DOHH2 (cell line): ENCODE measurements around the gene TMEM273.

Experiments
- EZH2phosphoT487 ChIP-seq: fragments of 200-600 bp; sonication (generic); IDR thresholded peaks from 2 replicates; pipeline ENCODE4 v1.6.1; 2017; ENCODE audit warnings: borderline replicate concordance, mild to moderate bottlenecking, antibody characterized with exemption, low read length, moderate library complexity, mixed read lengths
- TF ChIP-seq, protein P1 (sequence below): fragments of 200-600 bp; sonication (generic); IDR thresholded peaks from one replicate; pipeline ENCODE4 v1.5.1; 2014; ENCODE audit warnings: antibody characterized with exemption, mild to moderate bottlenecking, low read depth, low read length; ENCODE audit not compliant: poor library complexity, severe bottlenecking

DNA sequence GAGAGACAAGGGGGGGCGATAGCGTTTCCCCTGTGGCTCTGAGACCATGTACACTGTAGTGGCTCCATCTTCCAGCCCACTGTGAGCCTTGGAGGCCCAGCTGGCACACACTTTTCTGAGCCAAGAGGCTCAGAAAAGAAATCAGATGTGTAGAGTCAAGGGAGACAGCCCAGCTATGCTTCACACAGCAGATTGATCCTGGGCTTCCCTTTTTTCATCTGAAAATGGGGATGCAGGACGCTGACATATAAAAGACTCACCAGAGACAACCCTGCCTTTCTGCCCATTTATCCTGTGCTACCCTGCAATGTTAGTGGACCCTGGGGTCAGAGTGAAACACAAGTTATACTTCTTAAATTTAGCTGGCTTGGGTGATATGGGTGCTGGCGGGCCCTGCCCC lies 14.3 kb downstream of the TMEM273 start:
- TF ChIP-seq, protein P1, sequence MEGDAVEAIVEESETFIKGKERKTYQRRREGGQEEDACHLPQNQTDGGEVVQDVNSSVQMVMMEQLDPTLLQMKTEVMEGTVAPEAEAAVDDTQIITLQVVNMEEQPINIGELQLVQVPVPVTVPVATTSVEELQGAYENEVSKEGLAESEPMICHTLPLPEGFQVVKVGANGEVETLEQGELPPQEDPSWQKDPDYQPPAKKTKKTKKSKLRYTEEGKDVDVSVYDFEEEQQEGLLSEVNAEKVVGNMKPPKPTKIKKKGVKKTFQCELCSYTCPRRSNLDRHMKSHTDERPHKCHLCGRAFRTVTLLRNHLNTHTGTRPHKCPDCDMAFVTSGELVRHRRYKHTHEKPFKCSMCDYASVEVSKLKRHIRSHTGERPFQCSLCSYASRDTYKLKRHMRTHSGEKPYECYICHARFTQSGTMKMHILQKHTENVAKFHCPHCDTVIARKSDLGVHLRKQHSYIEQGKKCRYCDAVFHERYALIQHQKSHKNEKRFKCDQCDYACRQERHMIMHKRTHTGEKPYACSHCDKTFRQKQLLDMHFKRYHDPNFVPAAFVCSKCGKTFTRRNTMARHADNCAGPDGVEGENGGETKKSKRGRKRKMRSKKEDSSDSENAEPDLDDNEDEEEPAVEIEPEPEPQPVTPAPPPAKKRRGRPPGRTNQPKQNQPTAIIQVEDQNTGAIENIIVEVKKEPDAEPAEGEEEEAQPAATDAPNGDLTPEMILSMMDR = no peak
- TF ChIP-seq EZH2phosphoT487 = no peak
